ENCODE data around the gene TAAR5. TPM values are rescaled to one million over a fixed set of nuclear protein-coding genes. Genes with fewer than 3 reads are reported as not detected.
"Not testable (repeated sequence)": the region's sequence is repeated elsewhere in the genome, so short reads cannot be mapped to it uniquely, and the experiment has no call there.

TAAR5 gene
- total RNA-seq, 2 experiments from 2014 or later = not detected

DNA sequence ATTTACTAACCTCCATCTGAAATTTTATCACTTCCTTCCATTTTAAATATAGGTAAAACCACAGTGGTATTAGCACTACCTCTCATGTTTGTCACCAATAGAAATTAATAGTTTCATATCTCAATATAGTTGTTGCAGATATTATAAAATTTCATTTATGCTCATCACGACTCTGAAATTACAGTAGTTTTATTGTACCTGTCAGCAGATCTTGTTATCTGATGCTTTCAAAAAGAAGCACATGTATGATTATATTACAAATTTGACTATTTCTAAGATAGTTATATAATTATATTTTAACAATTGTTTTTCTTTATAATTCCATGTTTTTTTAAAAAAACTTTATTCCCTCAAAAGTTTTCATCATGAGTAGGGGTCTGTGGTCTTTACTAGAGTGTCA, 4.8 kb downstream of the TAAR5 start:
- ChIA-PET POLR2A (no interaction called here), CTCF (no interaction called here)

- ChIA-PET CTCF (no interaction called here), POLR2A (no interaction called here)
Observed at GRCh38 chr6:132571774-132572173, 17.8 kb downstream of the TAAR5 start.

DNA sequence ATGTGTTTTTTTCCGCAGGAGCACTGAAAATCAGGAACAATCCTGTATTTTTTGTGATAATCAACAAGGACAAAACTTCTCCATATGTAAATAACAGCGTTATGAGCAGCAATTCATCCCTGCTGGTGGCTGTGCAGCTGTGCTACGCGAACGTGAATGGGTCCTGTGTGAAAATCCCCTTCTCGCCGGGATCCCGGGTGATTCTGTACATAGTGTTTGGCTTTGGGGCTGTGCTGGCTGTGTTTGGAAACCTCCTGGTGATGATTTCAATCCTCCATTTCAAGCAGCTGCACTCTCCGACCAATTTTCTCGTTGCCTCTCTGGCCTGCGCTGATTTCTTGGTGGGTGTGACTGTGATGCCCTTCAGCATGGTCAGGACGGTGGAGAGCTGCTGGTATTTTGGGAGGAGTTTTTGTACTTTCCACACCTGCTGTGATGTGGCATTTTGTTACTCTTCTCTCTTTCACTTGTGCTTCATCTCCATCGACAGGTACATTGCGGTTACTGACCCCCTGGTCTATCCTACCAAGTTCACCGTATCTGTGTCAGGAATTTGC, 19.2 kb downstream of the TAAR5 start, which contains the start of gene TAAR6:
Gene TAAR6, plus strand, starts transcription at position 102 of the 557 bp plus-strand sequence. Its CDS starts 0 bp downstream, at position 102.
- CTCF ChIA-PET = no interaction called here
- POLR2A ChIA-PET = no interaction called here

DNA sequence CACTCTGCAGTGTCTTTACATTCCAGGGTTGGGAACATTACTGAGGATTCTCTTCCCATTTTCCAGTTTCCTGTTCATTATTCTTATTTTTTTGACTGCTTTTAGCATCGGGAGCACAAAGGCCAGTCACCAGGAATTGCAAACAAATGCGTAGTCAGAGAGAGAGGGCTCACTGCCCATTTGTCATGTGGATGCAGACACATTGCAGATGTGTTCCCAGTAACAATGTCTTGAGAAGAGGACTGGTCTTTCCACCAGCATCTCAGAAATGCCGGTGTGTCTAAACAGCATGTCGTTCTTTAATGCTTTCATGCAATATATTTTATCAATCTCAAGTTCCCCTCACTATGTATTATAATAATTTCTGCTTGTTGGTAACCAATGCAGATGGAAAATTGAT, 20.4 kb downstream of the TAAR5 start:
- ChIA-PET POLR2A (no interaction called here), CTCF (no interaction called here)

GRCh38 chr6:132568611-132569010, 20.9 kb downstream of the TAAR5 start:
- POLR2A ChIA-PET = no interaction called here
- CTCF ChIA-PET = no interaction called here

- POLR2A ChIA-PET = no interaction called here
- CTCF ChIA-PET = no interaction called here
Observed at GRCh38 chr6:132567566-132567965, 22.0 kb downstream of the TAAR5 start.

DNA sequence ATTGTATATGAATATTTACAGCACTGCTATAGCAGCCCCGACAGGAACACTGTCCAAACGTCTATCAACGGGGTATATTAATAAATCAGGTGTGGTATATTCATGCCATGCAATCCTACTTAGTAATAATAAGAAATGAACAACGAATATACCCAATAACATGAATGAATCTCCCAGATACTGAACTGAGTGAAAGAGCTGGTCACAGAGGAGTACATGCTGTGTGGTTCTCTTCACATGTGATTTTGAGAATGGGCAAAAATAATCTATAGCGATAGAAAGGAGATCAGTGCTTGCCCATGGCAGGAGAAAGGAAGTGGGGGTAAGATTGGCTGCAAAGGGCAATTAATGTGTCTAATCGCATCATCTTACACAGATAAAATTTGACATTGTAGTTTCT, 23.1 kb downstream of the TAAR5 start:
- CTCF ChIA-PET = no interaction called here
- POLR2A ChIA-PET = no interaction called here

DNA sequence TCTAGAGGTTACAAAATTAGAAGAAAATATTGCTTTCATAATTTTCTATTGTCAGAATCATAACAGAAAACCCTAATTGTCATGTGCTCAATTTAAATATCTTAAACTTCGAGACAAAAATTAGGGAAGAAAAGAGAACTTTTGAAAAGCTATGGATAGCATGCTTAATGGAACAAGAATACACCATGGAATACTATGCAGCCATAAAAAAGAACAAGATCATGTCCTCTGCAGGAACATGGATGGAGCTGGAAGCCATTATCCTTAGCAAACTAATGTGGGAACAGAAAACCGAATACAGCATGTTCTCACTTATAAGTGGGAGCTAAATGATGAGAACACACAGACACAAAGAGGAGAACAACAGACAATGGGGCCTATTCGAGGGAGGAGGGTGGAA, 29.5 kb downstream of the TAAR5 start:
- POLR2A ChIA-PET, CTCF ChIA-PET: not testable (repeated sequence)

DNA sequence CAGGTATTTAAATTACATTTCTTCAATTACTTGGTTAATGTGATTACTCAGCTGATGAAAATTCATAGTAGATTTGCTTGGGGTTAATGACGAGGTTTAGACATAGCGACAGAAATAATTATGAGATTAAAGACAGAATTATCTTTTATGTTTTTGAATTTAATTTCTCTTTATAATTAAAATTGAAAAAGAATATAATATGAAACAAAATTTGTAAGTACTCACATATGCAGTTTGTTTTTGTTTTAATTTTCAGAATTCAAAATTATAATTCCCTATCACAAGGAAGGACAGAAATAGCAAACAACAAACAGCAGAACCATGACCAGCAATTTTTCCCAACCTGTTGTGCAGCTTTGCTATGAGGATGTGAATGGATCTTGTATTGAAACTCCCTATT, 37.2 kb downstream of the TAAR5 start, which contains the start of gene TAAR8:
Gene TAAR8, plus strand, starts transcription at position 301 of the 400 bp plus-strand sequence. Its CDS starts 21 bp downstream, at position 322.
- ChIA-PET CTCF (no interaction called here), POLR2A (no interaction called here)

- ChIA-PET CTCF (no interaction called here), POLR2A (no interaction called here)
Observed at GRCh38 chr6:132551214-132551613, 38.3 kb downstream of the TAAR5 start.

DNA sequence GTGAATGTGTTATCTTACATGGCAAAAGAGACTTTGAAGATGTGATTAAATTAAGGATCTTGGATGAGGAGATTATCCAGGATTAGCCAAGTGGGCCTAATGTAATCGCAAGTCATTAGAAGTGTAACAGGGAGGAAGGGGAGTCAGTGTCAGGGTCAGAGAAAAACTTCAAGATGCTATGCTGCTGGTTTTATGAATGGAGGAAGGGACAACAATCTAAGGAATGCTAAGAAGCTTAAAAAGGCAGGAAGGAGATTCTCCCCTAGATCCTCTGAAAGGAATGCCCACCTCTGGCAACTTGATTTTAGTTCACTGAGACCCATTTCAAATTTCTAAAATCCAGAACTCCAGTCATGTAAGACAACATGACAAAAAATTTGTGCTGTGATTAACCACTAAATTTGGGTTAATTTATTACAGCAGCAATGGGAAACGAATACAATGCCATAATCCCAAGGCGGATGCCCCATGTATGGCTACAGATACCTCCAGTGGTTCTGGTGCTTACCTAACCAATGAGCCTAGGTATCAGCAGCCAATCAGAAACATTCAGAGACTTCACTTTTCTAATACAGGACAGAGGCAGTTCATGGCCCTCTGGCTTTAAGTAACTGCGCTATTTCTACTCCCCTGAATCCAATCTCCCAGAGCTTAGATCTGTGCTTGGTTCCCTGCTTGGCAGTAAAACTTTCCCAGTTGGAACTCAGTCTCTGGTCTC, 40.6 kb downstream of the TAAR5 start:
- CTCF ChIA-PET = no interaction called here
- POLR2A ChIA-PET = no interaction called here

DNA sequence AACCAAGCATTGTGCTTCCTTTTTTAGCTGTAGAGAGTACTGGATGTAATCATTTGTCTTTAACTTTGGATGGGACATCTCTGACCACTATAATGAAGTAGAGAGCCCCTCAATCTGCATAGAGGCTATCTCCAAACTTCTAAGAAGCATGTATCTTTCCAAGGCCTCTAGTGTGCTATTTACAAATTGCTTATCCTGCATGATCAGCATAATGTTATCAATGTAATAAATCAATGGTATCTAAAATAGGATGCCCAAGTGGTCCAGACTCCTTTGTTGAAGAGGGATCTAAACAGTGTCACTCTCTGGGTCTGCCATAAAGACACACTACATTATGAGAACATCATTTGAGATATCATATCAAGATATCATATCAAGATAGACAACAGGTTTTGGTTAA, 44.7 kb downstream of the TAAR5 start:
- POLR2A ChIA-PET = no interaction called here
- CTCF ChIA-PET = interaction anchor here (1.1 kb wide), 1 partner anchor 14 kb away, joined by 5 read pairs; no protein-coding TSS in a partner anchor

Other genes starting within 250 kb of the TAAR5 start
- gene MOXD1, start 188.3 kb downstream of the TAAR5 start, total RNA-seq = under 1 TPM in 1 of 2 experiments, not detected in 1; 0.08 TPM
- gene STX7, start 76.6 kb downstream of the TAAR5 start, total RNA-seq = 10 to 100 TPM; 20.1 to 20.6 TPM
- not detected for gene TAAR9, start 51.5 kb downstream of the TAAR5 start, total RNA-seq
- gene TAAR8, start 37.1 kb downstream of the TAAR5 start, total RNA-seq = not detected
- not detected for gene TAAR6, start 19.4 kb downstream of the TAAR5 start, total RNA-seq
- not detected for gene TAAR2, start 34.5 kb upstream of the TAAR5 start, total RNA-seq
- not detected for gene TAAR1, start 69.4 kb upstream of the TAAR5 start, total RNA-seq
- gene VNN1, start 124.3 kb upstream of the TAAR5 start, total RNA-seq = not detected
- 1 to 10 TPM; 3.9 to 5.4 TPM for gene VNN2, start 168.2 kb upstream of the TAAR5 start, total RNA-seq
- gene SLC18B1, start 208.9 kb upstream of the TAAR5 start, total RNA-seq = 1 to 10 TPM; 6.8 to 7.0 TPM
- 1,000 to 10,000 TPM; 1,763 to 1,836 TPM for gene RPS12, start 224.8 kb upstream of the TAAR5 start, total RNA-seq